NCI-H2227 treated with DMSO at 0.1 percent for 48 hours (cell line): ENCODE data around the gene CC2D2A.

Experiments
- DNase-seq: peaks from one replicate; lab custom pipeline; 2025; lab: John Stamatoyannopoulos, UW

Gene CC2D2A

GRCh38 chr4:15466596-15466995 is 3.1 kb upstream of the CC2D2A start:
- DNase-seq, result no peak

GRCh38 chr4:15470128-15470475 is 420 bp downstream of the CC2D2A start:
- DNase-seq, result no peak

- DNase-seq, result no peak
These were observed 6.7 kb downstream of the CC2D2A start for GRCh38 chr4:15476396-15476795.

GRCh38 chr4:15478724-15479088 is 9.0 kb downstream of the CC2D2A start:
- DNase-seq, result no peak

- DNase-seq, result peak; percentile 95
These were observed 9.6 kb downstream of the CC2D2A start for GRCh38 chr4:15479089-15479912.

GRCh38 chr4:15479913-15480185 is 10.2 kb downstream of the CC2D2A start:
- DNase-seq, result peak; percentile 4

GRCh38 chr4:15481961-15482745 is 12.5 kb downstream of the CC2D2A start:
- no peak for DNase-seq

GRCh38 chr4:15482842-15483241 is 13.2 kb downstream of the CC2D2A start:
- DNase-seq, result no peak

GRCh38 chr4:15488136-15488535 is 18.5 kb downstream of the CC2D2A start:
- no peak for DNase-seq

GRCh38 chr4:15488658-15489470 is 19.2 kb downstream of the CC2D2A start:
- DNase-seq, result no peak

GRCh38 chr4:15489551-15489950 is 19.9 kb downstream of the CC2D2A start:
- DNase-seq, result no peak

GRCh38 chr4:15493411-15493810 is 23.7 kb downstream of the CC2D2A start:
- DNase-seq, result no peak

GRCh38 chr4:15495621-15496020 is 25.9 kb downstream of the CC2D2A start:
- no peak for DNase-seq

- DNase-seq, result no peak
These were observed 28.7 kb downstream of the CC2D2A start for GRCh38 chr4:15498356-15498755.

GRCh38 chr4:15500701-15501100 is 31.0 kb downstream of the CC2D2A start:
- DNase-seq, result no peak

GRCh38 chr4:15501941-15502340 is 32.3 kb downstream of the CC2D2A start:
- DNase-seq, result no peak

GRCh38 chr4:15502384-15502783 is 32.7 kb downstream of the CC2D2A start:
- DNase-seq, result no peak

- DNase-seq, result no peak
These were observed 34.4 kb downstream of the CC2D2A start for GRCh38 chr4:15504041-15504440.

GRCh38 chr4:15506464-15506863 is 36.8 kb downstream of the CC2D2A start:
- DNase-seq, result no peak

GRCh38 chr4:15507679-15508078 is 38.0 kb downstream of the CC2D2A start:
- no peak for DNase-seq

- no peak for DNase-seq
These were observed 41.3 kb downstream of the CC2D2A start for GRCh38 chr4:15510961-15511360.

- DNase-seq, result no peak
These were observed 43.9 kb downstream of the CC2D2A start for GRCh38 chr4:15513545-15513944.

GRCh38 chr4:15515106-15515505 is 45.4 kb downstream of the CC2D2A start:
- no peak for DNase-seq
